ENCODE results near the gene ZNF626.
A peak's percentile ranks its signal among the peaks of the same experiment; 100 is the strongest.
"Not testable (repeated sequence)": the region's sequence is repeated elsewhere in the genome, so short reads cannot be mapped to it uniquely, and the experiment has no call there.

Gene ZNF626

GRCh38 chr19:20661150-20661819 lies at the start of gene ZNF626:
ZNF626 (minus strand) TSS chr19:20661571; CDS start chr19:20661446, 125 bp downstream.
- peak; percentile 78 to 94 (median 90) for DNase-seq

DNA sequence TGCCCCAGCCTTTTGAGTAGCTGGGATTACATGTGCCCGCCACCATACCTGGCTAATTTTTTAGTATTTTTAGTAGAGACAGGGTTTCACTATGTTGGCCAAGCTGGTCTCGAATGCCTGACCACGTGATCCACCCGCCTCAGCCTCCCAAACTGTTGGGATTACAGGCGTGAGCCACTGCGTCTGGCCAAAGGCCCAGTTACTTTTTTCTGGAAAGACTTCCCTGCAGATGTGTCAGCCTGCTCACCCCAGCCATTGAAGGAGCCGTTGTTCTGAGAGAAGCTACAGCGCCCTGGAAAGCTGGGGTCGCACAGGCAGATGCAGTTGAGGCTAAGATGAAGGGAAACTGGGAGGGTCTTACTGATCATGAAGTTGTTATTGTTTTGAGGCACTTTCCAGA lies 7.9 kb upstream of the ZNF626 start:
- DNase-seq, result no peak

GRCh38 chr19:20667281-20667680 lies 5.9 kb upstream of the ZNF626 start:
- no peak for DNase-seq

DNA sequence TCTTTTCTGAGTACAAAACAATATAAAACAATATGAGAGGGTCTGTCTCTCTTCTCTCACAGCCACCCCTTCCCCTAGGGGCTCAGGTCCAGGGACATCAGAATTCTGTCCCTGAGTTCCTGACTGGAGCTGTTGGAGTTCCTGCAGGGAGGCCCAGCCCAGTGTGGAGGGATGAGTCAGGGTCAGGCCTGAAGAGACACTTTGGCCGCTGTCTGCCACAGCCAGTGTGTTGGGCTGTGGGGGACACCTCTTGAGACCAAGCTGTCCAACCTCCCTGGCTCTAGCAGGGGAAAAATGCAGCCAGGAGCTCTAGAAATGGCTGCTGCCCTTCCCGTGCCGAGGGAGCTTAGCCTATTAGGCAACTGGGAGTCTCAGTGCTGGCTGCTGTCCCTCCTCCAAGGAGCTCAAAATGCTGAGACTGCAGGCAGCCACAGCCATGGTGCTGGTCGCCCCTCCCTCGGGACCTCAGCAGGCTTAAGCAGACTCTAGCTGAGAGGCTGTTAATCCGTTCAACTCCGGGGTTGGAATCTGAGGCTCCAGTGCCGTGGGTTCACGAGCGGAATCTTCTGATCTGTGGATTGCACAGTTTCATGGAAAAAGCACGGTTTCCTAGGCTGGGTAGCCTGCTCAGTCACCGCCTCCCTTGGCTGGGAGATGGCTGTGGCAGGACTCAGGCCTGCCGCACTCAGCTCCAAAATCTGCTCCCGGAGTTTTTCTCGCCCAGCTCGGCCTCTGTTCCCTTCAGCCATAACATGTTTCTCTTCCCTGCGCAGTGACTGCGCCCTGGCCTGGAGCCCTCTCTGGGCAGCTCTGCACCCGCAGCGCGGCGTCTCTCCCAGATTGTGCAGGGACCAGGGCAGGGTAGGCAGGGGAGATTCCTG lies 3.8 kb upstream of the ZNF626 start:
- DNase-seq, result no peak

DNA sequence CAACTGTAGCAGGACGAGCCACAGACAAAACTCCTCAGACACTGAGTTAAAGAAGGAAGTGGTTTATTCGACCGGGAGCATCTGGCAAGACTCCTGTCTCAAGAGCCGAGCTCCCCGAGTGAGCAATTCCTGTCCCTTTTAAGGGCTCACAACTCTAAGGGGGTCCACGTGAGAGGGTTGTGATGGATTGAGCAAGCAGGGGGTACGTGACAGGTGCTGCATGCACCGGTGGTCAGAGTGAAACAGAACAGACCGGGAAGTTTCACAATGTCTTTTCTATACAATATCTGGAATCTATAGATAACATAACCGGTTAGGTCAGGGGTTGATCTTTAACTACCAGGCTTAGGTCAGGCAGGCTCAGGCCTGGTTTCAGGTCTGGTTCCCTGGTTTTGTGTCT lies 3.1 kb upstream of the ZNF626 start:
- not testable (repeated sequence) for DNase-seq

GRCh38 chr19:20662421-20663105 lies 1.2 kb upstream of the ZNF626 start:
- DNase-seq, result no peak

DNA sequence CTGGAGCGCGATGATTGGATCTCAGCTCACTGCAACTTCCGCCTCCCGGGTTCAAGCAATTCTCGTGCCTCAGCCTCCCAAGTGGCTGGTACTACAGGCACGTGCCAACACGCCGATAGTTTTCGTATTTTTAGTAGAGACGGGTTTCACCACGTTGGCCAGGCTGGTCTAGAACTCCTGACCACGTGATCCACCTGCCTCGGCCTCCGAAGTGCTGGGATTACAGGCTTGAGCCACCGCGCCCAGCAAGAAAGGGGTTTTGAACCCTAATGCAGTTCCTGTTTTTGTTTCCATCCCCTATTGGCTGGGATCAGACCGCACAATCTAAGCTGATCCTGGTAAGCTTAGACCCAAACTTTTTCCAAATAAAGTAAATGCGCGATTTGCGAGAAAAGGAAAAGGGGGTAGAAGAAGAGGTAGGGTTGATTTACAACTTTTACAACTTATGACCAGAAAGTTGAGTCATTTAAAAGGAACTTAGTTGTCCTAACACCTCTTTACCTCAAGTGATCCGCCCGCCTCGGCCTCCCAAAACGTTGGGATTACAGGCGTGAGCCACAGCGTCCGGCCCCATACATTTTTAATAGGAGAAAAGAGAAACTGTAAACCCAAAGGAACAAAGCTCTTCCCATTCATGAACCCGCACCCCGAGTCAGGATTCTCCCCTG lies 764 bp downstream of the ZNF626 start:
- peak in 1 of 3 donors; percentile 5 for DNase-seq

- DNase-seq, result no peak
Observed at GRCh38 chr19:20640545-20640944, 20.8 kb downstream of the ZNF626 start.

DNA sequence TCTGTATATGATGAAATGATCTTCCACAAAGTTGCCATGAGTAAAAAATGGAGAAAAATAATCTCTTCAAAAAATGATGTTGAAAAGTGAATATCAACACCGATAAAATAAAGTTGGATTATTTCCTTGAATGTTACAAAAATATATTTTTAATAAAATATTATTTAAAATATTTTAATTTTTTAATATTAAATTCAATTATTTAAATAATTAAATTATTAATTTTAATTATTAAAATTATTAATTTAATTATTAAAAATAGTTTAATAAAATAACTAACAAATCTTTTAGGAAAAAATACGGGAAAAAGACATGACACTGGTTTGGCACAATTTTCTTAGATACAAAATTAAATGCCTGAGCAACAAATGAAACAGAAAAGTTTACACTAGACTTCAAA lies 21.3 kb downstream of the ZNF626 start:
- no peak for DNase-seq

DNA sequence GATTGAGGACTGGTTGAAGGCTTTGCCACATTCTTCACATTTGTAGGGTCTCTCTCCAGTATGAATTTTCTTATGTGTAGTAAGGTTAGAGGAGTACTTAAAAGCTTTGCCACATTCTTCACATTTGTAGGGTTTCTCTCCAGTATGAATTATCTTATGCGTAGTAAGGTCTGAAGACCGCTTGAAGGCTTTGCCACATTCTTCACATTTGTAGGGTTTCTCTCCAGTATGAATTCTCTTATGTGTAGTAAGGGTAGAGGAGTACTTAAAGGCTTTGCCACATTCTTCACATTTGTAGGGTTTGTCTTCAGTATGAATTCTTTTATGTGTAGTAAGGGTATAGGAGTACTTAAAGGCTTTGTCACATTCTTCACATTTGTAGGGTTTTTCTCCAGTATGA lies 36.8 kb downstream of the ZNF626 start:
- DNase-seq, result not testable (repeated sequence)

- no peak for DNase-seq
Observed at GRCh38 chr19:20616071-20616470, 45.3 kb downstream of the ZNF626 start.

DNA sequence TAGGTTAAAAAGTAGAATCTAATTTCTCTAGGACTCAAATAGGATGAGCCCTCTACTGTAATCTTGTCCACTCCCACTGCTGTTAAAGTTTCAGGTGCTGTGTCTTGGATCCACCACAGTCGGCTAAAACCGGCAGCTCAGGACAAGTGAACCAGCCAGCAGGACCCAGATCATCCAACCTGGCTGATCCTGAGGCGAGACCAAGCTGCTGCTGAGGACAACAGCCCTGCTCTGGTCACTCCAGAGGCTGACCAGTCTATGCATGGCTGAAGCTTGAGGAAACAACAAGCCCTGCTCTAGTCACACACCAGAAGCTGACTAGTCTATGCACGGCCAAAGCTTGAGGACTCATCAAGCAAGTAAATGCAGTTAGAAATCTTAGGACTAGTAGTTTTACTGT lies 46.4 kb downstream of the ZNF626 start:
- not testable (repeated sequence) for DNase-seq

DNA sequence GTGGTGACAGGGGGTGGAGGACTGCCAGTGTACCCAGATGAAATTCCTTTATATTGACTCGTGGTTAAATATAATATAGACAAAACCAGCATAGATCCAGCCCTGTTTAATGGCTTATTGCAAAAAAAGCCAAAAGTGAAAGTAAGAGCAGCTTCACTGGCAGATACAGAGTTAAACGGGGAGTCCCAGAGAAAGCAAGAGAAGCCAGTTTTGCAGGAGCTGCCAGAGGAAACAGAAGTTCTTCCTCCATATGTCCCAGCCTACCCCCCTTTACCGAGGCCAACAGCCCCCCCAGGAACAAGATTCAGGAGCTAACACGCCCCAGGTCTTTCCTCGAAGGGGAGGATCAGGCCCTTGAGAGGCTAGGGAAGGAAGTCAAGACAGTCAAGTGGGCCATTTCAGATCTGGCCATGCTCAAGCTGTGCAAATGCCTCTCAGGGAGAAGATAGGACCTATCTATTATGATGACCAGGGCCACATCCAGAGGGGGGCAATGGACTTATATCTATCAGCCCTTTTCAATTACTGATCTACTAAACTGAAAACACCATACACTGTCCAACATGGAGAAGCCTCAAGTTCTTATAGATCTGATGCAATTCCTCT lies 48.6 kb downstream of the ZNF626 start:
- DNase-seq, result no peak

DNA sequence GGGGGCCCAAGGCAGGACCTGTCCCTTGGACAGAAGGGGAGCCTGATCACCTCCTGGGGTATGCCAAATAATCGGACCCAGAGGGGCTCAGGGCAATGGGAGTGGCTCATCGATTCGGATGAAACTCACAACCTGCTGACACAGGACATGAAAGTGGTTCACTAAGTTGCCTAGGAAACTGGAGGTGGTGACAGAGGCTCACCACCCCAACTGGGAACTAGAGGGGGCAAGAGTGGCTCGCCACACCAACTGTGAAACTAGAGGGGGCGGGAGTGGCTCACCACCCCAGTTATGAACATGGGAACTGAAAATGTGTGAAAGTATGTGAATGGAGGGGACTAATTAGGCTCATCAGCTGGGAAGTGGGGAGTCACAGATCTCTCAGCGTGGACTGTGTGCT lies 49.5 kb downstream of the ZNF626 start:
- DNase-seq, result no peak

DNA sequence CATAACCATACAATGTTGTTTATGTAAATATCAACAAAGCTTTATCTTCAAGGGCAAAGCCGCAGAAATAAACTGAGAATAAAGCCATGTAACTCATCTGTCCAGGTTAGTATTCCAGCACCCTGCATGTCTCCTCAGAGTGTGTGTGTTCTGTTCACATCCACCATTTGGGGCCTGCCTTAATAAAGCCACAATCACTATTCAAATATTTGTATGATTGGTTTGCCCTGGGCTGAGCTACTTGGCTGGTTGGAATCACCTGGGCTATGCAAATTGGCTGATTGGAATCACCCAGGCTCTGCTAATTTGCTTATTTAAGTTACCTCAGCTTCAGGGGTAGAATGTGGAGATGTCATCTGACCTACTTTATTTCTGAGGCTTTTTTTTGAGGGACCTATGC lies 53.4 kb downstream of the ZNF626 start:
- no peak for DNase-seq
